Endothelial cell of umbilical vein (primary cell): ENCODE results near the gene PCMTD2. TPM values are rescaled to one million over a fixed set of nuclear protein-coding genes. Genes with fewer than 3 reads are reported as not detected.

Source experiments
- BruUV-seq: library from RNA; stranded (reverse); fragments of 400-500 nt; replicated peaks from 2 replicates; lab custom pipeline; 2021; lab: Mats Ljungman, UMichigan
- CTCF ChIA-PET: fragments of 300-600, 350-600 bp; sonication (Branson Sonifier 250); formaldehyde crosslinking; loops from one replicate; lab custom pipeline; 2021; ENCODE audit warnings: antibody characterized with exemption, inconsistent platforms; lab: Charles Lee
- POLR2A ChIA-PET: fragments of 300-600, 350-600 bp; sonication (Branson Sonifier 250); formaldehyde crosslinking; loops from one replicate; lab custom pipeline; 2021; ENCODE audit warnings: antibody characterized with exemption, inconsistent platforms; lab: Charles Lee
- DNase-seq: peaks from one replicate; pipeline ENCODE4 v3.0.0-alpha.2; 2011; ENCODE audit warnings: low read depth, low spot score
- FAIRE-seq: peaks from 2 replicates; lab custom pipeline; 2011; peaks lifted over from hg19 to GRCh38; lab: Jason Lieb, UNC
- H2AFZ ChIP-seq: 2 replicates; pipeline ENCODE4 v1.6.0; 2012; ENCODE audit warnings: low read depth, low read length, control low read depth, inconsistent platforms
- H3K27ac ChIP-seq: 2 replicates; pipeline ENCODE4 v1.5.1; 2011; ENCODE audit warnings: low read depth, mild to moderate bottlenecking, control low read depth, low read length, moderate library complexity; ENCODE audit not compliant: insufficient read depth
- H3K27me3 ChIP-seq, 2 experiments: 2 replicates each; pipeline versions ENCODE4 v1.6.0 to v1.6.1; 2011; ENCODE audit warnings: low read length in 2 of 2, mixed read lengths in 1 of 2; ENCODE audit not compliant: control insufficient read depth in 2 of 2, insufficient read depth in 2 of 2
- H3K36me3 ChIP-seq, 2 experiments: 2 replicates in 1 of 2; 3 replicates in 1 of 2; pipeline ENCODE4 v1.5.1; 2011; ENCODE audit warnings: low read length in 2 of 2, mild to moderate bottlenecking in 1 of 2, moderate library complexity in 1 of 2; ENCODE audit not compliant: control insufficient read depth in 2 of 2, insufficient read depth in 2 of 2; ENCODE audit errors: extremely low read depth in 1 of 2
- H3K4me1 ChIP-seq: 3 replicates; pipeline ENCODE4 v1.5.1; 2011; ENCODE audit warnings: mild to moderate bottlenecking, low read length; ENCODE audit not compliant: control insufficient read depth, insufficient read depth; ENCODE audit errors: extremely low read depth
- H3K4me2 ChIP-seq: 2 replicates; pipeline ENCODE4 v1.6.1; 2011; ENCODE audit warnings: low read length, control low read depth, mixed read lengths; ENCODE audit not compliant: insufficient read depth
- H3K4me3 ChIP-seq, 3 experiments: fragments of 200-600 bp in 1 of 3; sonication (generic), shearing (Covaris generic) in 1 of 3; replicated peaks in 1 of 3; 2 replicates each; pipeline ENCODE4 v1.5.1; 2011 to 2016; ENCODE audit warnings: control low read depth in 3 of 3, low read length in 3 of 3, mild to moderate bottlenecking in 2 of 3, inconsistent platforms in 1 of 3, low read depth in 1 of 3, moderate library complexity in 1 of 3; ENCODE audit not compliant: insufficient read depth in 1 of 3
- H3K79me2 ChIP-seq: 2 replicates; pipeline ENCODE4 v1.6.0; 2012; ENCODE audit warnings: low read length, inconsistent platforms; ENCODE audit not compliant: control insufficient read depth, insufficient read depth
- H3K9ac ChIP-seq: replicated peaks from 2 replicates; pipeline ENCODE3; 2011; ENCODE audit warnings: low read length, control low read depth; ENCODE audit not compliant: insufficient read depth; ENCODE audit errors: extremely low read depth
- H3K9me1 ChIP-seq: replicated peaks from 3 replicates; pipeline ENCODE4 v1.6.0; 2011; ENCODE audit warnings: mild to moderate bottlenecking, low read length; ENCODE audit not compliant: control insufficient read depth, insufficient read depth; ENCODE audit errors: extremely low read depth
- H3K9me3 ChIP-seq: replicated peaks from 2 replicates; pipeline ENCODE4 v1.5.1; 2012; ENCODE audit warnings: low read length, inconsistent platforms; ENCODE audit not compliant: control insufficient read depth, insufficient read depth
- H4K20me1 ChIP-seq: replicated peaks from 2 replicates; pipeline ENCODE3; 2011; ENCODE audit warnings: mild to moderate bottlenecking, low read length; ENCODE audit not compliant: control insufficient read depth, insufficient read depth; ENCODE audit errors: extremely low read depth
- CTCF ChIP-seq, 2 donors: IDR thresholded peaks; 1 replicate in 1 of 2; 2 replicates in 1 of 2; pipeline ENCODE4 v1.5.1; 2011; ENCODE audit warnings: low read length in 2 of 2, mild to moderate bottlenecking in 2 of 2, moderate library complexity in 2 of 2, control low read depth in 1 of 2, inconsistent platforms in 1 of 2, low read depth in 1 of 2; ENCODE audit not compliant: insufficient read depth in 1 of 2; ENCODE audit errors: extremely low read depth in 1 of 2
- EZH2 ChIP-seq: IDR thresholded peaks from 2 replicates; pipeline ENCODE4 v1.6.1; 2012; ENCODE audit warnings: borderline replicate concordance, low read depth, mild to moderate bottlenecking, moderate library complexity, low read length, inconsistent platforms; ENCODE audit not compliant: severe bottlenecking
- FOS ChIP-seq: IDR thresholded peaks from 2 replicates; pipeline ENCODE4 v1.6.1; 2011; ENCODE audit warnings: mild to moderate bottlenecking, low read length, moderate library complexity, borderline replicate concordance; ENCODE audit not compliant: insufficient read depth
- GATA2 ChIP-seq: IDR thresholded peaks from 2 replicates; pipeline ENCODE4 v1.7.0; 2011; ENCODE audit warnings: low read depth, mild to moderate bottlenecking, moderate library complexity, mixed read lengths, low read length; ENCODE audit not compliant: insufficient read length, insufficient read depth
- JUN ChIP-seq: IDR thresholded peaks from 2 replicates; pipeline ENCODE4 v1.6.1; 2011; ENCODE audit warnings: borderline replicate concordance, low read depth; ENCODE audit not compliant: insufficient read length, insufficient read depth
- MAX ChIP-seq: IDR thresholded peaks from 2 replicates; pipeline ENCODE4 v1.6.1; 2011; ENCODE audit not compliant: insufficient read depth, insufficient read length
- MYC ChIP-seq: IDR thresholded peaks from one replicate; pipeline ENCODE4 v1.6.1; 2011; ENCODE audit warnings: mild to moderate bottlenecking, low read depth, low read length
- POLR2A ChIP-seq: IDR thresholded peaks from 2 replicates; pipeline ENCODE4 v1.6.1; 2012; ENCODE audit warnings: low read depth, mild to moderate bottlenecking, control low read depth, low read length
- POLR2AphosphoS5 ChIP-seq: IDR thresholded peaks from 2 replicates; pipeline ENCODE4 v1.6.1; 2012; ENCODE audit warnings: low read depth, mild to moderate bottlenecking, control low read depth, low read length, moderate library complexity; ENCODE audit not compliant: insufficient read depth
- dilution Hi-C: fragments of 300-500 bp; cut with MboI; formaldehyde crosslinking; loops from one replicate; pipeline ENCODE4 v1.15.0; 2019; ENCODE audit warnings: low sequenced_read_pairs; ENCODE audit not compliant: extremely low pct_ligation_motif_present
- intact Hi-C: fragments of 100-400 bp; cut with micrococcal nuclease; formaldehyde crosslinking; loops from one replicate; pipeline ENCODE4 v1.10.0; 2022
- polyA plus RNA-seq, 4 experiments: library from polyadenylated mRNA; depleted of rRNA in 3 of 4; stranded (reverse) in 3 of 4; unstranded in 1 of 4; fragments of >200 nt; gene quantifications; 2 replicates each; pipeline versions ENCODE4 v1.2.1 to v1.2.3, GENCODE V29; 2011 to 2012; ENCODE audit warnings: missing spikeins in 1 of 4
- total RNA-seq: library from RNA; stranded (reverse); gene quantifications from 2 replicates; pipeline ENCODE4 v1.2.3, GENCODE V29; 2021

The PCMTD2 gene
- total and polyA plus RNA-seq, 2 donors (not counting 3 experiments of a cell fraction or from before 2014, with no cell fraction given), result 27.4 to 45.7 TPM

GRCh38 chr20:64216036-64216435 lies 39.5 kb upstream of the PCMTD2 start:
- H3K4me1 ChIP-seq, result no peaks in the 10 kb centered on the region
- DNase-seq (peak; percentile 18), FAIRE-seq (no peak)
- H3K9me1 ChIP-seq, result no peaks in the 10 kb centered on the region
- no peak overlapping the region for H3K27ac ChIP-seq
- H3K36me3 ChIP-seq, result no peaks in the 10 kb centered on the region
- dilution Hi-C loops, result no loop called here
- H3K79me2 ChIP-seq, result no peaks in the 10 kb centered on the region
- TF ChIP-seq CTCF (IDR thresholded peaks at IDR 0.05; ENCODE audit: extremely low read depth in 1 of 2, insufficient read depth in 1 of 2, low read depth in 1 of 2, low read length in 2 of 2) (no peak), FOS (no peak), EZH2 (no peak), GATA2 (no peak), MYC (no peak), POLR2AphosphoS5 (no peak), JUN (no peak), MAX (no peak), POLR2A (no peak)
- no peaks in the 10 kb centered on the region for H4K20me1 ChIP-seq
- ChIA-PET CTCF (interaction anchor here (0.8 kb wide), 1 partner anchor 13 kb away, joined by 3 read pairs; no protein-coding TSS in a partner anchor), POLR2A (no interaction called here)
- intact Hi-C loops, result no loop called here
- H3K27me3 ChIP-seq, result no peaks in the 10 kb centered on the region
- H3K4me3 ChIP-seq, result no peak overlapping the region
- H3K9me3 ChIP-seq, result no peaks in the 10 kb centered on the region
- no peak overlapping the region for H3K9ac ChIP-seq
- no peak overlapping the region for H2AFZ ChIP-seq
- H3K4me2 ChIP-seq, result no peak overlapping the region
- no TSS peak for BruUV-seq
